Central memory CD4-positive, alpha-beta T cell (primary cell): Measurements from ENCODE around the gene FPGS.
"Not testable (repeated sequence)": the region's sequence is repeated elsewhere in the genome, so short reads cannot be mapped to it uniquely, and the experiment has no call there.

Experiments
- DNase-seq: peaks from one replicate; pipeline ENCODE4 v3.0.0; 2022

The FPGS gene

DNA sequence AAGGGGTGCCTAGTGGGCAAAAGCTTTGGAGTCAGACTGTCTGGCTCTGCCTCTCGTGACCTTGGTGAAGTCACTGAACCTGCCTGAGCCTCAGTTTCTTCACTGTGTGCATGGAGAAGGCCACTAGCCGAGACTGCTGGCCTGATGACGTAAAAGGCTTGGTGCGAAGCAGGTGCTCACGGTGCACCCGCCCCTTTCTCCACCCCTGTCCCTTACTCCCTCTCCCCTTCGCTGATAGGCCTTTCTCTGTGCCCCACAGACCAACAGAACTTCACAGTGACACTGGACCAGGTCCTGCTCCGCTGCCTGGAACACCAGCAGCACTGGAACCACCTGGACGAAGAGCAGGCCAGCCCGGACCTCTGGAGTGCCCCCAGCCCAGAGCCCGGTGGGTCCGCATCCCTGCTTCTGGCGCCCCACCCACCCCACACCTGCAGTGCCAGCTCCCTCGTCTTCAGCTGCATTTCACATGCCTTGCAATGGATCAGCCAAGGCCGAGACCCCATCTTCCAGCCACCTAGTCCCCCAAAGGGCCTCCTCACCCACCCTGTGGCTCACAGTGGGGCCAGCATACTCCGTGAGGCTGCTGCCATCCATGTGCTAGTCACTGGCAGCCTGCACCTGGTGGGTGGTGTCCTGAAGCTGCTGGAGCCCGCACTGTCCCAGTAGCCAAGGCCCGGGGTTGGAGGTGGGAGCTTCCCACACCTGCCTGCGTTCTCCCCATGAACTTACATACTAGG lies 10.4 kb downstream of the FPGS start:
- DNase-seq: no peak

DNA sequence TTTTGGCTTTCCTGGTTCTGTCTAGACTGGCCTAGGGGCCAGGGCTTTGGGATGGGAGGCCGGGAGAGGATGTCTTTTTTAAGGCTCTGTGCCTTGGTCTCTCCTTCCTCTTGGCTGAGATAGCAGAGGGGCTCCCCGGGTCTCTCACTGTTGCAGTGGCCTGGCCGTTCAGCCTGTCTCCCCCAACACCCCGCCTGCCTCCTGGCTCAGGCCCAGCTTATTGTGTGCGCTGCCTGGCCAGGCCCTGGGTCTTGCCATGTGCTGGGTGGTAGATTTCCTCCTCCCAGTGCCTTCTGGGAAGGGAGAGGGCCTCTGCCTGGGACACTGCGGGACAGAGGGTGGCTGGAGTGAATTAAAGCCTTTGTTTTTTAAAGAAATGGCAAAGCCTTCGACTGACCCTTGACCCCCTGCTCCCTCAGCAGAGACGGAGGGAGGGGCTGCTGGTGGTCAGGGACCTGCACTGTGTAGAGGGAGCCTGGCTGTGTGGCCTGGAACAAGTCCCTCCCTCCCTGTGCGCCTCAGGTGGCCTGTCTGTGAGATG lies 11.1 kb downstream of the FPGS start:
- no peak for DNase-seq

DNA sequence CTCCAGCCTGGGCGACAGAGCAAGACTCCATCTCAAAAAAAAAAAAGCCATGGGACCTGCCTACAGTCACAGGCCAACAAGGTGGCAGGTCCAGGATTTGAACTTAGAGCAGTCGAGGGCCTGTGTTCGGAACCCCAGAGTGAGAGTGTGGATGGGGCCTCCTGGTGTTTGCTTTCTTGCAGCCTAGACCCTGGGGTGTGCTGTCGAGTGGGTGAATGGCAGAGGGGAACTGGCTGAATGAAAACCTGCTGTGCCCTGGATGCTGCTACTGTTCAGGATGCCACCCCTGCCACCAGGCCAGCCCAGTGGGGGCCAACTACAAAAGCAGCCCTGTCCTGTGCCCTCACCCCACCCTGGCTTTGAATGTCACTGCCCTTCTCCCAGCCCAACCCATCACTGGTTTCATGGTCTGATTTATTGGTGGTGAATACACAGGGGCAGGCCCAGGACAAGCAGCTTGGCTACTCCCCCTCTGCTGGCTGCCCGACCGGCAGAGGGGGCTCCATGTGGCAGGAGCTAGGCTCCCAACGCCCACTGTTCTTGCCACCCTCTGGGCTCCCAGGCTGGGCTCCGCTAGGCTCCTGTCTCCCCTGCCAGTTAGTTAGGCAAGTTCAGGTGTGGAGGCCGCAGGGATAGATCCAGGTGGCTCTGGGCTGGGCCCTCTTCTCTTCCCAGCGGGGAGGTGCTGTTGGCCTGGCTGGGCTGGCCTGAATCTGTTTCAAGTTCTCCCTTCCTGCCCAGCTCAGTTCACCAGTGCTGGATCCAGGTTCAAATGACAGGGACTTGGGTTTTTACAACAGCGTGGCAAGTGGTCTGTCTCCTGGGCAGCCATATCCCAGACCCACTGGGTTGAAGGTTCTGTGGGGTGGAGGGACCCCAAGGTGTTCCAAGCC lies 12.2 kb downstream of the FPGS start:
- no peak for DNase-seq

DNA sequence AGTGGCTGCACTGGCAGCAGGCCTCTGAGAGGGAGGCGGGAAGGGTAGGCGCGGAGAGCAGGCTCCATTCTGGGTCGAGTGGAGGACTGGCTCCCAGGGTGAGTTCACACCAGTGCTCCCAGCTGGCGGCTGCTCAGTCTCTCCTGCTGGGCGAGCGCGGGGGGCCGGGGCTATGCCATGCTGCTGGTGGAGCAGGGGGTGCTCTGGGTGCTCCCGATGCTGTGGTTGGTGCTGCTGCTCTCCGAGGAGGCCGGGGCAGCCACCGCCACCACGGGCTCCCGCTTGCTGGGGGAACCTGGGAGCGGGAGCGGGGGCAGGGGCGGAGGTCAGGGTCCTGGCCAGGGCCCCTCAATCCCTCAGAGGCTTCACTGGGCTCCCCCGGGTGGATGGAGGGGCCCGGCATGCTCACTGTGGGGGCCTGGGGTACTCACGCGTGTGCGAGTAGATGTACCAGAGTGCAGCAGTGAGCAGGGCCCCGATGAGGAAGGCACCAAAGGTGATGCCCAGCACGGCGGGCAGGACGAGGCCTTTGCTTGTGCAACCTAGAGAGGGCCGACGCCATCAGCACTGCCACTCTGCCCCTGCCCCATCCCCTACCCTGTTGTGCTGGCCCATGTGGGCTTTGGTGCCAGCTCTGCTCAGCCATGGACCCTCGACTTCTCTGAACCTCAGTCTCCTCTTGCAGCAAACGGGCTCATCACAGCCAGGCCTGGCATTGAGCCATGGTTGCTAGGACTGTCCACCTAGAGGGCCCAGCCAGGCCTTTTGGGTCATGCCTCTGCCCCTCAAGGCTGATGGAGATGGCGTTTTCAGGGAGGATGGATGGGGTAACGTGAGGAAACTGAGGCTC lies 13.1 kb downstream of the FPGS start:
- DNase-seq: no peak

DNA sequence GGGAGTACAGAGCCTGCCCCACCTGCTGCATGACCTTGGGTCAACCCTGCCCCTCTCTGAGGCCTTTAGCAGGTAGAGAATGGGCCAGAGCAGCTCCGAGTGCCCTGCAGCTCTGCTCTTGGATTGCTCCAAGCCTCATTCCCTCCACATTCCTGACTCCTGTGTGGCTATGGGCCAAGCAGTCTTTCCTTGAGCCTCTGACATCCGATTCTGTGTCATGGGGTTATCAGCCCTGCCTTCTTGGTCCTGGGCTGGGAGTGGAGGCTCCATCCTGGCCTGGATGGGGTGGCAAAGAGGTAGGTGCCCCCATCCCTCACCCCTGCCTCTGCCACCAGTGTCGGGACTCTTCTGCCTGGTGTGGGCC lies 13.7 kb downstream of the FPGS start:
- no peak for DNase-seq

DNA sequence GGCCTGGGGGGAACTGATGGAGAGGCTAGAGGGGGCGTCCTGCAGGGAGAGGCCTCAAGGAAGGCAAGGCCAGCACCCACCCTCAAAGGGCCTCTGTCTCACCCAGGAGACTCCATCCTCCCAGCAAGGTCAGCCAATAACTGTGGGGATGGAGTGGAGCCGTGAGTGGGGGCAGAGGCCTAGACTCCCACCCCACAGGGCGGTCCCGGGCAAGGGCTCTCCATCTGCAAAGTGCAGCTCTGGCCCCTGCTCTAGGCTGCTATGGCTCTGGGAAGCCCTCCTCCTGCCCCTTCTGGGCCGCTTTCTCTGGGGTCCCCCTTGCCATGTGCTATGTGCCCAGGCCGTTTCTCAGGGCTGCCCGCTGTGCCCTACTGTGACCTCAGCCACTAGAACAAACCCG lies 14.0 kb downstream of the FPGS start:
- no peak for DNase-seq

DNA sequence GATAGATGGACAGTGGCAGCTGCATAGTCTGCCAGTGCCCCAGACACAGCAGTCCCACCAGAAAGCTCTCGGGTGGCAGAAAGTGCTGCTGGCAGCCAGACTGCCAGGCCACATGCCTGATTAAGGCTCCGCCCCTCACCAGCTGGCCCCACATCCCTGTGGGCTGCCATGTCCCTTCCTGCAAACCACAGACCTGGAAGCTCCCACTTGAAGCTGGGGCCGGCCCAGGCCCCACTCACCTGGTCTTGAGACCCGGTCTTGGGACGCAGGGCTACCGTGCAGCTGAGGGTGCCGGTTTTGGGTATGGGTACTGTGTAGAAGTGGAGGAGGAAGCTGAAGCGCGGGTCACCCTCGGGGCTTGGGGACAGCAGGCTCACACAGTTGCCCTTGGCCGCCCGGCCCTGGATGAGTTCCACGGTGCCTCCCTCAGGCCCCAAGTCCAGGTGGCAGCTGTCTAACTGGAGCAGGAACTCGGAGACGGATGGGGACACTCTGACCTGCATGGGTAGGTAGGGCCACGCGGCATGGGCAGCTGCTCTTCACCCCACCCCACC lies 15.3 kb downstream of the FPGS start:
- no peak for DNase-seq

DNA sequence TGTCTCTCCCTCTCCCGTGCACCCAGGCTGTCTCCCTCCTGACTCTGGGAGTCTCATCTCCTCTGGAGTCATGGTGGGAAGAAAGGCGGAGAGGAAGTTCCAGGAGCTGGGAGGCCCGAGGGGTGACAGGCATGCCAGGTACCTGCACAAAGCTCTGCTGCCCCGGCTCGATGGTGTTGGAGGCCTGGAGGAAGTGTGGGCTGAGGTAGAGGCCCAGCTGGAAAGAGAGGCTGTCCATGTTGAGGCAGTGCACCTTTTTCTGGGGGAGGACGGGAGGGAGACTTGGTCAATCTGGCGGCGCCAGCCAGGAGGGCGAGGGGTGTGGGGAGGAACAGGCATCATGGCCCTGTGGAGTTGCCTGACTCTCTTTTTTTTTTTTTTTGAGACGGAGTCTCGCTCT lies 15.9 kb downstream of the FPGS start:
- no peak for DNase-seq

DNA sequence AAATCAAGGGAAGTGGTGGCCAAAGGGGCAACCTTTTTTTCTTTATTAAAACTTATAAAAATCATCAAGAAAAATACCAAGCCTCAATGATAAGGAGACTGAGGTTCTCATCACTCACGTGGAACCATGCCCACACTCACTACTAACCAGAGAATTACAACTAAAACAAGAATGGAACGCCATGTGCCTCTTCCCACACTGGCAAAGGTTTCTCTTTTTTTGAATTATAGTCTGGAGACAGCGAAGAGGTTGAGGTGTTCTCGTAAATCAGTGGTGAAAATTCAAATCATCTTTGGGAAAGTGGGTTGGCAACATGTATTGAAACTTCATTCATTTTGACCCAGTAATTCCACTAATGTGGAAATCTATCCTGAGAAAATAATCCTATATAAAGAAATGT lies 19.4 kb downstream of the FPGS start:
- no peak for DNase-seq

DNA sequence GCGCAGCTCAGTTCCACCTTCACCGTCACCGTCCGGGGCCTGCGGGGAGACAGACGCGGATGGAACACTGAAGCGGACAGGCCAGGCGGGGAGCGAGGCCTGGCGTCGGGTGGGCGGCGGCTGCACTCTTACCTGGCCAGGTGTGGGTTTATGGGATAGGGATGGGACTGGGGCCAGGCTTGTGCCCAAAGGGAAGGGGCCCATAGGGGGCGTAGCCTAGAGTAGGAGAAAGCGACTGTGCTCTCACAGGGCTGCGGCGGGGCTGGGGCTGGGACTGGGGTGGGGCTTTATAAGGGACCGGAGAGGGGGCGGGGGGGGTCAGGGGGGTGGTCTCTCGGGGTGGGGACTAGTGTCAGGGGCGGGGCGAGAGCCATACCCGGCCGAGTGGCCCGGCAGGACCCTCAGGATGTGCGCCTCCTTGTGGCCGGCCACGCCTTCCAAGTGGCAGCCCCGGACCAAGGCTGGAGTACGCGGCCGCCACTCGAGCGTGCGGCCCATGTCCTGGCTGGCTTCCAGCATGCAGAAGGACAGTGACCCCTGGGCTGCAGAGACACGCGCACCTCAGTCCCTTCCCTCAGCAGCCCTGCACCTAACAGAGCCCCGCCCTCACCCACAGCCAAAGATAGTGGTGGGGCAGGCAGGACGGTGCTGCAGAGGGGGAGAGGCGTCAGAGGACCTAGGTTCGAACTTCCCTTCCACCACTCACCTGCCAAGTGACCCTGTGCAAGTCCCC lies 22.8 kb downstream of the FPGS start:
- DNase-seq: no peak

DNA sequence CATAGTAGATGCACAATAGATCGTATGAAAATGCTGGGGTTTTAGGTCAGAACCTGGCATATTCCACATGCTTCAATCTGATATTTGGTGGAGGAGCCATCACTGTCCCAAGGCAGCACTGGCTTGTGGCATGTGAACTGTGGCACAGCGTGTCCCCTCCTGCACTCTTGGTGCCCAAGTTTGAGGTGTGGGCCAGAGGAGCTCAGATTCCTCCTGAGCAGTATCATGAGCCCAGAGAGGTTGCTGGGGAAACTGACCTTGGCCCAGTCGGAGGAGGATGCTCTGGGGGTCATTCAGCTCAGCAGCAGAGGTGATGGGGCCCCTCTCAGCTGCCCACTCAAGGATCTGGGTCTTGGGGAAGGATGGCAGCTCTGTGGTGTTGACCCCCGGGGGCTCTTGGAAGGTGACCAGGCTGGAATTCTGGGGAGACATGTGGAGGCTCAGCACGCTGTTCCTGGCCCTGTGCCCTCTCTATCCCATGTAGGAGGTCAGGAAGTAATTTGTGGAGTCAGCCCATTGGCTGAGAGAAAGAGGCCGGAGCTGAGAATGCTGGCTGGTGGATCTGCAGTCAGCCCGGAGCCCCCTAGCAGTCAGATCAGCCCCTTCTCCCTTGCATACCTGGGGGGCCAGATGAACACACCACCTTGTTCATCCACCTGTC lies 23.7 kb downstream of the FPGS start:
- no peak for DNase-seq

DNA sequence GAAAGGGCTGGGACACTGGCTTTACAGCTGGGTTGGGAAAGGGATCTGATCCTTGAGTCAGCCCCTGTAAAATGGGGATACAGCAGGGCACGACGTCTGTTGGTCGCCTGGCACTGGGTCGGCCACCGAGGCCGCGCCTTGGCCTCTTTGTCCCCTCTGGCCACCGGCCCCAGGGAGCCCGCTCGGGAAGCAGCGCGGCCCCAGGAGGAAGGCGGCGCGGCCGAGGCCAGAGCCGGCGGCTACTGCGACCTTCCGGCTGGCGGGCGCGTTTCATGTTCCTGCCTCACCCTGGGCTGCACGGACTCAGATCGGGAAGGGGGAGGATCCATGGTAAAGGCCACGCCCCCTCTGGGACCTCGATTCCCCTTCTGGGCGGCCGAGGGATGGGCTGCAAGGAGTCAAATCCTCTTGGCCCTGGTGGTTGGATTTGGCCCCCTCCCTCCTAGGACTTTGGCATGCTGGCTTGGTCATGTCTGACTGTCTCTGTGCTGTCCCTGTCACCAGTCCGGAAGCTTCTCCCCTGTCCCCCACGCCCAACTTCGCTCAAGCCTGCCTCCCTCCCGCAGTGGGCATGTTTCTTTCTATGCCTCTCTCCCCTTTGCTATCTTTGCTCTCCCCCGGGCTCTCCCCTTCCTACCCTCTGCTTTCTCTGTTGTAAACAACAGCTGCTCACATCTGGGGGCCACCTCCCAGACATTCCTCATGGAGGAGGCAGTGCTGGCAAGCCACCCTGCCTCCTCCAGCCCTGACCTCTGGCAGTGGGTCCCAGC lies 25.8 kb downstream of the FPGS start:
- DNase-seq: no peak

DNA sequence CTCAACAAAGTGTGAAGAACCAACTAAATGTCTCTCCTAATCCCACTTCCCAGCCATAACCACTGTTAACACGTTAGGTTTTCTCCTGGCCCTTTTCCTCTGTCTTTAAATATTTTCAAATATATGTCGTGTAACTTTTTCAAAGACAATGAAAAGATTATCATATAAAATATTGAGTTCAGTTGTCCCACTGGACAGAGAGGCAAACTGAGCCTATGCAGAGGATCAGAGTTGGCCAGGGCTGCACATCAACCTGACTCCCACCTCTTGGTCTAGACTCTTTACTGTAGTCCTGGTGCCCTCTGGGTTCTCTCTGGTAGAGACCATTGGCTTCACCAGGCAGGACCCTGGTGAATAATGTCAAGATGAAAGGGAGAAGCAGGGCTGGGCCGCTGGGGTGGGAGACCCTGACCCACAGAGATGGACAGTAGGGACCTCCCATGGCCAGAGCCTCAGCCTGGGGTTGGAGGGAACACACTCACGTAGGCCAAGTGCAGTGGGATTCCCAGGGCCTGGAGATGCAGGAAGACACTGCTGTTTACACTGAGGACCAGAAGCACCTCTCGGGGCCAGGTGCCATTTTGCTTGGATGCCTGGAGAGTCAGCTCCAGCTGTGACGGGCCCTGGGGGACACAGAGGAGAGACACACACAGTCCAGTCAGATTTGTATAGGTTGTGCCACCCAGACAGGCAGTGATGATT lies 26.7 kb downstream of the FPGS start:
- no peak for DNase-seq

DNA sequence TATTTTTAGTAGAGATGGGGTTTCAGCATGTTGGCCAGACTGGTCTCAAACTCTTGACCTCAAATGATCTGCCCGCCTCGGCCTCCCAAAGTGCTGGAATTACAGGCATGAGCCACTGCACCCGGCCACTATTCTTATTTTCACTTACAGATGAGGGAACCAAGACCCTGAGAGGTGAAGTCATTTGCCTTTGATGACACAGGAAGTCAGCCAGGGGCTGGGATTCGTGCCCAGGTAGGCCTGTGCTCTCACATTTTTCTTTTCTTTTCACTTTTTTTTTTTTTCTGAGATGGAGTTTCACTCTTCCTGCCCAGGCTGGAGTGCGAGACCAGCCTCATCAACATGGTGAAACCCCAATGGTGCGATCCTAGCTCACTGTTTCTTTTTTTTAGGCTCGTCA lies 29.6 kb downstream of the FPGS start:
- no peak for DNase-seq

DNA sequence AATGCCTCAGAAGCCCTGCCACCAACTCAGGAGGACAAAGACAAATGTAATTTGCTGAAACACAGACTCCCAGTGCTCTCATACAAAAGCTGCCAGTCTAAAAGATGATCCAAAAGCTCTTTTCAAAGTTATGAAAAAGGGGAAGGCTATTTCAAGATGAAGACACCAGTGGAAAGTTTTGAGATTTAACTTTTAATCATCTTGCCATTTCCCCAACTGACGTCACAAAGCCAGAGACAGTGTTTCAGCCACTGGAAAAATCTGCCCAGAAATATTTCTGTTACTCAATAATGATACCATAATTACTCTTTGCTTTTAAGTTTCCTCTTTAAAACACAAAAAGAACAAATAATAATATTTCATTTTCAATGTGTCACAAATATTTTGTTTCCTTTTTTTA lies 30.9 kb downstream of the FPGS start:
- no peak for DNase-seq

DNA sequence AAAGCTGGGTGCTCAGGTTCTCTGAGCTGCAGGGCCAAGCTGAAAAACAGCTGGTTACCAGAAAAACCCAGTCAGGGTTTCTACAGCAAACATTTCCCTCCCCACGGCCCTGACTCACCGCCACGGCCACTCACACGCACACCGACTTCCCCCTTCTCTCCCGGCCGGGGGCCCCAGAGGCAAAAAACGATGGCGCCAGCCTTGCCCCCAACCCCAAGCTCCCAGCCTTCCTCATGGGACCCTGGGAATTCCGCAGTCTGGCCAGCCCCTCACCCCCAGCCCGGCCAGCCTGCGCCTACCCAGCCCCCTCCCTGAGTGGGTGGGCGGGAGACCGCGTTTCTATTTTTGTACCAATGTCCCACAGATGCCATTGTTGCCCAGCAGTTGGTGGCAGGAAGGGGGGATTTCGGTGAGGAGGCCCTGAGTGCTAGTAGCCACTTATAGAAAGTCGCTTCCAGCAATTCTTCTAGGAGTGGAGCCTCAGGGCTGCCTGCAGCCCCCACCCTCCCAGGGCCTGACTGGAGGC lies 33.4 kb downstream of the FPGS start:
- no peak for DNase-seq

DNA sequence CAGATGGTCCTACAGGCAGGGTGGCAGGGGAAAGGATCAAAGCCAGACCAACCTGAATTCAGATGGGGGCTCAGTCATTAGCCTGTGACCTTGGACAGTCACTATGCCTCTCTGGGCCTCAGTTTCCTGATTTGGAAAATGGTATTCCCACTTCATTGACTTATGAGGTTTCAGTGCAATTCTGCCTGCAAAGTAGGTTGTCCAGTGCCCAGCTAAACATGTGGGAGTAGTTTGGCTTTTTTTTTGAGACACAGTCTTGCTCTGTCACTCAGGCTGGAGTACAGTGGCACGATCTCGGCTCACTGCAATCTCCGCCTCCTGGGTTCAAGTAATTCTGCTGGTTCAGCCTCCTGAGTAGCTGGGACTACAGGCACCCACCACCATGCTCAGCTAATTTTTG lies 33.9 kb downstream of the FPGS start:
- not testable (repeated sequence) for DNase-seq

DNA sequence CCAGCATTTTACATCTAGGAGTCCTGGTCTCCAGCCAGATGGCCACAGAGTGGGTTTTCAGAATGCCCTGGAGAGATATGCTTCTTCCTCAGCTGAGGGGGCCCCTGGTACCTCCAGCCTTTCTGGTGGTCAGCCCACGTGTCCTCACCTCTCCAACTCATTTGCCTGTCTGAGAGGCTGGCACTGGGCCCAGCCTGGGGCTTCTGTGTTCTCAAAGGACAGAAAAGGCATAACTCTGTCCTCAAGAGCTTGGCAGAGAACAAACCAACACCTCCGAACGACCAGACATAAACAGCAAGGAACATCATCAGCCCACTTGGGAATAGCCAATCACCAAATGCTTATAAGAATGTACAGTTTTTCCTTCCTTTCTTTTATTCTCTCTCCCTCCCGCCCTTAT lies 34.7 kb downstream of the FPGS start:
- DNase-seq: no peak

DNA sequence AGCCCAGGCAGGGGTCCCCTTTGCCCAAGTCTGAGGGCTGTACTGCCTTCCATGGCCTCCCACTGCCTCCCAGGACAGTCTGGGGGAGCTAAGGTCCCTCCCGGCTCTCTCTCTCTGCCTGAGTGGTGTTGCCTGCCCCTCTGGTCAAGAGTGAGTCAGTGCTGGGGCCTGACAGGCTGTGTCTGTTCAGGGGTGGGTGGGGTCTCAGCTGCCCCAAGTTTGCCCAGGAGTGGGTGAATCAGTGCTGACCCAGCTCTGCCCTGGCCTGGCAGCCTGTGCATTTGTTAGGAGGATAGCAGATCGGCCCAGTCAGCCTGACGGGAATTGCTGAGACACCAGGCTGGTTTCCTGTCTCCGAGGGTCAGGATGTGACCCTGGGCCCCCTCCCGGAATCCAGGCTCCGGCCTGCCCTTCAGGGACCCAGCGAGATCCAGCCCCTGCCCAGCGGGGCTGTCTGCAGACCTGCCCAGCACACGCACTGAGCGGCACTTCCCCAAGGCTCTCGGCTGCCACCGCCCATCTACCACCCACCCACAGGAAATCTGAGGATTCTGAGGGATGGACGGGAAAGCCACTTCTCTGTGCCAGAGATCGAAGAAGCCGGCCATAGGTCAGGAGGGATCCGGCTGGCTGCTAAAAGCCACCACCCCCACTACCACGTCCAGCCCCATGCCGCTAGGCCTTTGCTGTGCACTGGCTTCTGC lies 35.8 kb downstream of the FPGS start:
- no peak for DNase-seq
